Measurements from ENCODE around the gene TNNI2.

The TNNI2 gene

DNA sequence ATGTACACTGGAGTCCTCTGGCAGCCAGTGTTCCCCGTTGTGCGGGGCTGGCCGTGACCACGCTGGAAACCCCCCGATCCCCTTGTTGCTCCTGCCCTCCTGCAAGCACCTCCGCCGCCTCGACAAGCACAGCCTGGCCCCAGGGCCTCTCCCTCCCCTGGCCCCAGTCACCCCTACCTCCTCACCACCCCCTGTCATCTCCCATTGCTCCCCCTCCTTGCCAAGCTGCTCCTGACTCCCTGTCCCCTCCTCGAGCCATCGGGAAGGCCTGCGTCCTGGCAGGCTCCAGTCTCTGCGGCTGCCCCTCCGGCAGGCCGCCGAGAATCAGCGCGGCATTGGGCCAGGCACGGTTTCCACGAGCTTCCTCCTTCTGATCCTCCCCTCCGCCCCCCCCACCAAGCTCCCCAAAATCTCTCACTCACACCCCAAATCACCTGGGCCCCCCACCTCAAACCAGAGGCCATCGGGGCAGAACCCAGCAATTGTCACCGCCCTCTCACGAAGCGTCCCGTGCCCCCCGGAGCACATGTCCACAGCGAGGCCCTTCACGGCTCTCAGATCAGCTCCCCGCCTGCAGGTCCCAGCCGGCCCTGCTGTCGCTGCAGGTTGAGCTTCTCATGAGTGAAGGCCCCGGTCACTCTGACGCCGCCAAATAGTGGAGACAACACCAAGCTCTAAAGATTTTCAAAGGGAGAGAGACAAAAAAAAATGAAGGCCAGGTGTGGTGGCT lies 8.4 kb downstream of the TNNI2 start:
- no peak for DNase-seq

DNA sequence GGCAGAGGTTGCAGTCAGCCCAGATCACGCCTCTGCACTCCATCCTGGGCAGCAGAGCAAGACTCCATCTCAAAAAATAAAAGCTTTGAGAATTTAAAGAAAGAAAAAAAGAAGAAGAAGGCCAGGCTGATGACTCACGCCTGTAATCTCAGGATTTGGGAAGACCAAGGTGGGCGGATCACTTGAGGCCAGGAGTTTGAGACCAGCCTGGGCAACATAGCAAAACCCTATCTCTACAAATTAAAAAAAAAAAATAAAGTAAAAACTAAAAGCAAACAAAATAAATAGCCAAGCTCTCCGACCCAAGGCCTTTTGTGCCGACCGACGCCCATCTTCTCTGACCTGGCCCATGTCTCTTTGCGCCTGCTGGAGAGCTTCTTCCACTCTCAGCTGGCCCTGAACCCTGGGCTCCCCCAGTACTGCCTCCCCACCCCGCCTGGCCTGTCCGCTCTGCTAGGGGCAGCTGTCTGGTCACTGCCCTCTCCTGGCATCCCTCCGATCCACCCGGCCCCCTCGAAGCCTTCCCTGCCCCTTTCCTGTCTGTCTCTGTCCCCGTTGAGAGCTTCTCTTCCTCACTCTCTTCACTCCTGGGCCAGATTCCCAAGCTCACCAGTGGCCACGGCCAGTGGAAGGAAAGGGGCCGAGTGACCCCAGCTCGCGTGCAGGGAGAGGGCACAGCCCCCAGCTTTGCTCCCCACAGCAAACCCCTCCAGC lies 9.3 kb downstream of the TNNI2 start:
- DNase-seq = no peak

DNA sequence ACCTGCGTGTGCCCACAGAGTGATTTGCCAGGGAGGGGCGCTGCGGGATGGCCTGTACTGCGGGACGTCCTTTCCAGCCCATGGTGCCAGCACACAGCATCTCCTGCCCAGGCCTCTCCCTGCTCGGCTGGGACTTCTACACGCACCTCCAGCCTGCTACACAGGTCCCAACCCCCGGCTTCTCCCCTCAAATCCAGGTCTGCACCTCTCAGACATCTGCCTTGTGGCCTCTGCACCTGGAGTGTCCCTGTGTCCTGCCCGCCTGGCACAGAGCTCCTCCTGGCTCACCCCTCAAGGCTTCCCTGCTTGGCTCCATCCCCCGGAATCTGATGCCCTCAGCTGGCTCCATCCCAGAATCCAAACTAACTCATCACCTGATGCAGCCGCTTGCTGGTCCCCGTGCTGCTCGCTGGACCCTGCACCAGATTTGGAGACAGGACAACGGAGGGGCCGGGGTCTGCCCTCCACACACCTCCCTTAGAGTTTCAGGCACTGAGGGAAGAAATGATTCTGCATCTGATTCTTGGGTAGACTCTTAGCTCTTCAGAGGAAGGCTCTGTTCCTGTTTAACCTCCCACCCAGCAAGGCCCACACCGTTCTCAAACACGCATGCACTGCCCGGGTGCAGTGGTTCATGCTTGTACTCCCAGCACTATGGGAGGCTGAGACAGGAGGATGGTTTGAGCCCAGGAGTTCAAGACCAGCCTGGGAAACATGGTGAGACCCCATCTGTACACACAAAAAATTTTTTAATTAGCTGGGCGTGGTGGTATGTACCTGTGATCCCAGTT lies 10.1 kb downstream of the TNNI2 start:
- DNase-seq = no peak

DNA sequence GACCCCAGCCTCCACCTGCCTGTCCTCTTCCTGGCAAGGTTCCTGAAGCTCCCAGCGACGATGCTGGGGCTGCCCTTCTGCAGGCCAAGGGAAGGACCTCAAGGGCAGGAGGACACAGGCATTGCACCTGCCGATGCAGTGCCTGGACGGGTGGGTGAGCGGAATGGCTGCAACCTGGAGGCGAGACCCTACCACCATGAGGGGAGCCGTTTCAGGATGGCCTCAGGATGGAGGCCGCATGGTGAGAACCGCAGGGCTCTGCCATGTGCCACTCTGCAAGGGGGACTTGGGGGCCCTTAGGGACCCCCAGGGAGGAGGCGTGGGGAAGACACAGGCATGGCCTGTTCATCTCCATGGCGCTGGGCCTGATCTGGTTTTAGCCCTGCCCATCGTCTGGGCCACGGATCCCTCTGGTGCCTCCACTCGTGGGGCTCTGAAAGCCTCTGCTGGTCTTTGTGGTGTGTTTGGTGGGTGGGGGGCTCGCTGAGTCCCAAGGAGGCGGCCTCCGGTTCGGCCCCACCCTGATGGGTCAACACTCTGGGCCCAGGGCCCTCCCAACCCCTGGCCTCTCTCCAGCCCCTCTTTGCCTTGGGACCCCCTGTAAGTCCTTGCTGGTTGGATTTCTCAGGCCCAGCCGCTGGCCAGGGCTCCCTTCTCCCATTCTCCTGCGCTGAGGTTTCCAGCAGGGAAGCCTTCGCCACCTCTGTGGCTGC lies 12.8 kb downstream of the TNNI2 start:
- no peak for DNase-seq

DNA sequence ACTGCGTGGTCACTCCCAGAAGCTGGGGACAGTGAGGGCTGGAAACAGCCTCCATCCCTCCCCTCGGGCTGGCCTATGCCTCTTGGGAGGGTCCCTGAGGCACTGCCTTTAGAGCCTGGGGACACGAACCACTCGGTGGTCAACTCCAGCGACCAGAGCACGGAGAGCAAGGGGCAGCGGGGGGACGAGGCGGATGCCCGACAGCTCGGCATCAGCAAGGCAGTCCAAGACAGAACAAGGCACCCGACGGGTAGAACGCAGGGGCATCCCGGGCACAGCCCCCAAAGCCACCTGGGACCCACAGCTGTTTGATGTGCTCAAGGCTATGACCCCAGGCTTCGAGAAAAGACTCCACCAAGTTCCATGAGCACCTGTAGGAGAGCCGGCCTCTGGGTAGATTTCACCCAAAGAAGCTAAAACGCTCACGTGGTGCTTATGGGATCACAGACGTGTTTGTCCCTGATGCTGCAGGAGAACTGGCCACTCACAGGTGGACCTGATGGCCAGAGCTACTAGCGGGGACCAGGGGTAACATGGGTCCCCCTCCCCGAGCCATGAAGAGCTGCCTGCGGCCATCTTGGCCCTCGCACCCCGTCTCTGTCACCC lies 13.6 kb downstream of the TNNI2 start:
- DNase-seq = no peak

DNA sequence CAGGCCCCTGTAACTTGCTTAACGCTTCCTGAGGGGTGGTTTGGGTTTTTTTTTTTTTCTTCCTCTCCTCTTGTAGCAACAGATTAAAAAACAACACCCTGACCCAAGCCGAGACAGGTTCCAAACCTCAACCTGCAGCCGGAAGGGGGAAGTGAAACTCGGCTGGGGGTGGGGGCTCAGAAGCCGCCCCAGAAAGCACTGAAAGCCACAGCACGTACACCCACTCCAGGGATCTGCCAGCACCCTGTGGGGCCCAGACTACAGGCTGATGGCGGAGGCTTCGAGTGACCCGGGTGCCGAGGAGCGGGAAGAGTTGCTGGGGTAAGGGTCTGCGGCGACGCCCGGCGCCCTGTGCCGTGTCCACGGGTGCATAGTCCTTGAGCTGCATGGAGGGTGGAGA lies 14.1 kb downstream of the TNNI2 start, which contains the start of gene LSP1:
Gene LSP1 (plus strand): TSS at position 208 of the 400 bp plus-strand sequence. CDS start 61 bp downstream, at position 269.
- no peak for DNase-seq

DNA sequence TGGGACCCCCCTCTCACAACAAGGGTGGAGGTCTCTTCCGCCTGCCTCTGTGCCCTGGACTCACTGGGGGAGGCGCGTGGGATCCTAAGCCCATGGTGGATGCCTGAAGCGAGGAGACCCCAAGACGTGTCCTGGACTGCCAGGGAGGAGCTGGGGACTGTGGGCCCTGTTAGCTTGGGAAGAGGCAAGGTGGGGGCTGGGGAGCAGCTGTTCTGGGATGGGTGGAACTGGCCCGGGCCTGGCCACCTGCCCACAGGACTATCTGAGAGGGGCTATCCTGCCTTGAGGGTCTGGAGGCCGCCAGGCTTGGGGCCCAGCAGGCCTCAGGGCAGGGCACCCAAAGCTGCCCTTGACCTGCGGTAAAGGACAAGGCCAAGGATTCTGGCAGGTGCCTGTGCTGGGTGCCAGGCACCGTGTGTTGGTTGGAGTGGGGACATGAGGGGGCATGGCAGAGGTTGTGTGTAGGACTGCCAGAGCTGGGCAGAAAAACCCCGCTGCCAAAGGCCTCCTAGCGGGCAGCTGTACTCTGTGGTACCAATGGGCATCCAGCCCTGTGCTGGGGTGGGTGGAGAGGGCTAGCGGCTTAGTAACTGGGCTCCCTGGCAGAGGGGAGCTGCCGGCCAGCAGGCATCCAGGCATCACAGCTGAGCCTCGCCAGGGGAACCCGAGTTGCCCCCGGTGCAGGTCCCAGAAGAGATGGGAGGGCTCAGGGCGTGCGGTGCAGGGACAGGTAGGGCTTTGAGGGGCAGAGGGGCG lies 14.8 kb downstream of the TNNI2 start:
- DNase-seq = no peak

DNA sequence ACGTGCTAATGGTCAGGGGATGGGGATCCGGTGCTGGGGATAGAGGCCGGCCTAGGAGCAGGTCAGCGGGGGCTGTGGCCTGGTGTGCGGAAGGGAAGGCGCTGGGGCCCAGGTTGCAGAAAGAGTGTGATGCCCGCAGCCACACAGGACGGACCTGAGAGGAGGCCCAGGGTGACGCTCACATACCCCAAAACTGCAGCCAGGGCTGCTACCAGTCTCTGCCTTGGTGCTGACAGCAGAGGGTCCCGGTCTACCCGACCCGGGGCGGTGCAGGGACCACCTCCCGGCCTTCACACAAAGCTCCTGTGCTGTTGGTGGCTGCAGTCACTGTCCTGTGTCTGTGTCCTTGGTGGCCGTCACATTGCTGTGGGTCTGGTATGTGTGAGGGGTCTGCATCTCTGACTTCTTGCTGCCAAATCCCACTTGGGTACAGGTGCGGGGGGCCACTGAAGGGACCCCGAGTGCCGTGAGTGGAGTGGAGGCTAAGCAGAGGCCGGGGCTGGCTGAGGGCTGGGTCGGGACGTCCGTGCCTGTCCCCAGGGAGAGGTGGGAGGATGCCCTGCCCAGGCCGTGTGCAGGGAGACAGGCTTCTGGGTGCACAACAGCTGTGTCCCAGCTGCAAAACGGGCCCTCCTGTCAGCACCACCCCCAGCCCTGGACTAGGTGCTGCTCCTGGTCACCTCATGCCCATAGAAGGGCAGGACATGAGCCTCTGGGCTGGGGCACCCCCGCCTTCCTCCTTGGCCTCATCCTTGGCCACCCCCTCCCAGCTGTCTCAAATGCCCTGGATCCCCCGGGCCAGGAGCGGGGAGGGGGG lies 15.6 kb downstream of the TNNI2 start:
- no peak for DNase-seq

DNA sequence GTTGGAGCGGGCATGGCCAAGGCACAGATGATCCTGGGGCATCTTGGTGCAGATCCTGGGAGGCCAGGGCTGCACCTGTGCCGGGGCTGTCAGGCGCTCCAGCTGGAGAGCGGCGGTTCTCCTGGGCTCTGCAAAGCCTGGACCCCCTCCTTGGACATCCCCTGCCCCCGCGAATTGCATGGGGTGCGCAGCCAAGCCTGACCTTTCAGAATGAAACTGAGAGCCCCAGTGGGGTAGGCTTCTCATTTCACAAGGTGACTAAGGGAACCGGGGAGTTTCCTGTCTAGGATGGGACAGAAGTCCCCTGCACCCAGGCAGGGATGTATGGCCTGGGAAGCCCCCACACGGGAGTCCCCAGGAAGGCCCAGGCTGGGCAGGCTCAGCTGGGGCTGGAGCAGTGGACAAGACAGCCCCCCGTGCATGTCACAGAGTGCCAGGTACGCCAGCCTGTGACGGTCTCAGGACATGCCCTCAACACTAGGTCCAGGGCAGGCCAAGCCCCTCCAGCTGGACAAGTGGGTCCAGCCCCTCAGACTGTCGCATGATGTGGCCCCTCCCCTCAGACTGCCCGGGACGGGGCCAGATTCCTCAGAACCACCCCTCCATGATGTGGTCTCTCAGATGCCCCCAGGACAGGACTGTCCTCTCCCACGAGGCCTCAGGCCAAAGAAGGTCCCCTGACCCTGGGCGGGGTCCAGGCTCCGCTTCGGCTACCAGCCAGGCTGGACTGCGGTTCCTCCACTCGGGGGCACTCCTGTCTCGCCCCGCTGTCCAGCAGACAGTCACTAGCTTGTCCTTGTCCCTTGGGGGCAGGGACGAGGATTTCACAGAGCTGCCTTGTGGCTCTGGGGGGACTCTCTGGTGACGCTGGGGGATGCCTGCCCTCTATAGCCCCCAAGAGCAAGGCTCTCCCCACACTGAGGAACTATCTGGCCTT lies 16.4 kb downstream of the TNNI2 start:
- DNase-seq = no peak

DNA sequence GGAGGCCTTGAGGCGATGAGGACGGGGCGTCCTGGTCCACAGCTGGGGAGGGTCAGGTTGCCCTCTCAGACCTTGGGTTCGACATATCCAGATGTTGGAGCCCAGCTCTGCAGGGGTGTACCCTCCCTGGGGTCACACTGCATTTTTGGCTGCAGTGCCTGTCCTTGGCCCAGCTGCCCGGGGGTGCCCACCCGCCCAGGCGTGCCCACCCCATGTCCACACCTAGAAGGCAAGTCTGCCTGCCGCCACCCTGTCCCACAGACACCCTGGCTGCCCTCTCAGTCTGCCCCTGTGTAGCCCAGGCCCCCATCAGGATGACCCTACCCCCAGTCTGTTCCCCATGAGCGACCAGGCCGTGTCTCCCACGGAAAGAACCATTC lies 17.1 kb downstream of the TNNI2 start:
- DNase-seq = no peak

DNA sequence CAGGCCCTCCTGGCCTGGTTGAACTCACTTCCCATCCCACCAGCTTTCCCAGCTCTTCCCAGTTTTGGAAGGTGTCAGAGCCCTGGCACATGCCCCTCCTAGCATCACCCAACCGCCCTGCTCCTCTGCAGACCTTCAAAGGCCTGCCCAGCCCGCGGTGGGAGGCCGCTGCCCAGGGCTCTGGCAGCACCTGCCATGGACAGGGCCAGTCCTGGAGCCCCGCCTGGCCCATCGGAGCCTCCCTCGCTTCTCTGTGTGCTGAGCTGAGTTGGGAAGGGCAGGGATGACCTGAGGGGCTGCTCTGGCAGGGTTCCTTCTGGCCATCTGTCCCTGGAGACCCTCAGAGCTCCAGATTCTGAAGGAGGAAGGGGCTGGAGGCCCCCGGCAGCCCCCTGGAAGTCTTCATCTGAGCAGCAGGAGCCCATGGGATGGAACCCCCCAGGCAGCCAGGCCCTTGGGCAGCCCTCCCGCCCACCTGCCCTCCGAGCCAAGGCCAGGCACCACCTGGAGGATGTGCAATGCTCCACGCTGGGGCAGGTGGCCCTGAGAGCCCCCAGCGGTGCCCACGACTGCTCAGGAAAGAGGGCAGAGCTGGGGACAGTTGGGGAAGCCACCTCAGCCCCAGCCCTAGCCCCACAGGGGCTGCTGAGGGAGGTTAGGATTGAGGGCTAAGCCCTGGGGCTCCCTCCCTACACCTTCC lies 17.7 kb downstream of the TNNI2 start:
- DNase-seq = no peak

DNA sequence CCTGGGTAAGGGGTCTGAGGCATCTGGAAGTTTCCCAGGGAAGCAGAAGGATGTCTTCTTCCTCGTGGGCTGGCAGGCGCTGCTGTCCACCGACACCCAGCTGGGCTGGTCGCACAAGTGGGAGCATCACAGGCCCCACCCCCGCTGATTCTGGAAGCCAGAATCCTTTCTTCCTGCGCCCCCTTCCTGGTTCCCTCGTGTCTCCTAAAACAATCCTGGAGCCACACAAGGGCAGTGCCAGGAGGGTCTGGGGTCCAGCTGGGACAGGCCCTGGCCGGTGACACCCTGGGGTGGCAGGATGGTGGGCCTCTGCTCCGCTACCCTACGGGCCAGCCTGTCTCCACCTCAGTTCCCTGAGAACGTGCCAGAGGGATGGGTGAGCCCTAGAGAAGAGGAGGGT lies 18.3 kb downstream of the TNNI2 start:
- DNase-seq = no peak

DNA sequence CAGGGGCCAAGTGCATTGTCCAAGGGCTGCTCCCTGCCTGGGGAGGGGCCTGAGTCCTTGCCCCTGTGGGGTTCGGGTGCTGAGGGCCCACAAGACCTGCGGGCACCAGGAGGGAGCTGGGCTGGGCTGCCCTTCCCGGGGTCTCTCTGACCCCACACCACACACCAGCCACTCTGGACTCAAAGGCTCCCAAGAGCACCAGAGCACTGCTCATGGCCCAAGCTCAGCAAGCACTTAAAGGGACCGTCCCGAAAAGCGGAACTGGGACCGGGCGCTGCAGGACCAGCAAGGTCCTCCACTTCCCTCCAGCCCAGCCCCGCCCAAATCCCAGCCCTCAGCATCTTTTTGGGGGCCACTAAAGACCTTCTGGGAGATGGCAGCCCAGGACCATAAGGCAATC lies 19.4 kb downstream of the TNNI2 start:
- DNase-seq = no peak

DNA sequence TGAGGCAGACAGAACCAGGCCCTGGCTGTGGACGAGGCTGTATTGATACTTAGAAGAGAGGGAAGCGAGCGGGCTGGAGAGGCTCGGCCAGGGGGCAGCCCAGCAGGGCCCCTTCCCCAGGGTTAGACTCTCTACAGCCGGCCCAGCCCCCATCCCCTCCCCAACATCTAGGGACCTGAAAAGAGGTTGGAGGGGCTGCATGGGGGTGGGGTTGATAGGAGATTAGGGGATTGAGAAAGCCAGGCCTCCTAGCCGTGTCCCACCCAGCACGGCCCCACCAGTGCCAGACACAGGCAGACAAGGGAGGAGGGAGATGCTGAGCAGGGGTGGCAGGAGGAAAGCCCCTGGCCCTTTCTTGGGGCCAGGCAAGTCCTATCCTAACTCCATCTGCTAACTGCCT lies 19.8 kb downstream of the TNNI2 start:
- DNase-seq = no peak

DNA sequence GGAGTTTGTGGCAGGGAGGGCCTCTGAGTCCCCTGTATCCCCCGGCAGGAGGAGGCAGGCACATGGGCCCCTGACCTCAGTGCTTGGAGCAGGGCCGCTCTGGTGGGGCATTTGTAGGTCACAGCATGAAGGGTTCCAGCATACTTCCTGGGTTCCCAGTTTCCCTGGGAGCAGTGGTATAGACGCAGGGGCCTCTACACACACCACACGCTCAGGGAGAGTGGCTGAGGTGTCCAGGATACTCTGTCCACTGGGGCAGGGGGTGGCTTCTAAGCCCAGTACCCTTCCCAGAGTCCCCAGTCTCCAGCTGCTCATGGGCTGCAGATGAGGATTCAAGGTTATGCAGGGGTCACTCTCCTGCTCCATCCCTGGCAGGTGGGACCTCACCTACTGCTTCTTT lies 20.2 kb downstream of the TNNI2 start:
- no peak for DNase-seq

DNA sequence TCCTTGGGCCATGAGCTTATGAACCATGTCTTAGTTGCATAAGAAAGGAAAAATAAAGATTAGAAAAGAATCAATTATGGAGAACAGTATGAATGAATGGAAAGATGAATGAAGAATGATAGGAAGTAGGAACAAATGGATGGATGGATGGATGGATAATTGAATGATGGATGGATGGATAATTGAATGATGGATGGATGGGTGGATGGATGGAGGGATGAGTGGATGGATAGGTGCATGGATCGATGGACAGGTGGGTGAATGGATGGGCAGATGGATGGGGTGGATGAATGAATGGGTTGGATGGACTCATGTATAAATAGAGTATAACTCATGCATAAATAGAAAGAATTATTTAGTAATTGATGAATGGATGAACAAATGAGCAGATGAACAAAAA lies 21.3 kb downstream of the TNNI2 start:
- no peak for DNase-seq

DNA sequence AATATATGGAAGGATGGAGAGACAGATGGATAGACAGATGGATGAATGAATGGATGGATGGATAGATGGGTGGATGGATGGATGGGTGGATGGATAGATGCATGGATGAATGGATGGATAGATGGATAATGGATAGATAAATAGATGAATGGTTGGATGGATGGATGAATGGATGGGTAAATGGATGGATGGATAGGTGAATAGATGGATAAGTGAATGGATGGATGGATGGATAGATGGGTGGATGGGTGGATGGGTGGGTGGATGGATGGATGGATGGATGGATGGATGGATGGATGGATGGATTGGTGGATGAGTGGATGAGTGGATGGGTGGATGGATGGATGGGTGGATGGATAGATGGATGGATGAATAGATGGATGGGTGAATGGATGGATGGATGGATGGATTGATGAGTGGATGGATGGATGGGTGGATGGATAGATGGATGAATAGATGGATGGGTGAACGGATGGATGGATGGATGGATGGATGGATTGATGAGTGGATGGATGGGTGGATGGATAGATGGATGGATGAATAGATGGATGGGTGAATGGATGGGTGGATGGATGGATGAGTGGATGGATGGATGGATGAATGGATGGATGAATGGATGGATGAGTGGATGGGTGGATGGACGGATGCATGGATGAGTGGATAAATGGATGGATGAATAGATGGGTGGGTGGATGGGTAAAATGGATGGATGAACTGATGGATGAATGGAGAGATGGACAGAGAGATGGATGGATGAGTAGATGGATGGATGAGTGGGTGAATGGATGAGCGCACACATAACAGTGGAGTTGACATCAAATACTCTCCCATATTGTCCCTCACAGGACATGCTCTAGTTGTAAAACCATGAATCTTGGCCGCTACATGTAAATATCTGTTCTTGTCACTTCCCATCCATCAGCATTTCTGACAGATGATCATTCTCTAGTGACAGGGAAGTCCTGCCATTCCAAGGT lies 22.9 kb downstream of the TNNI2 start:
- DNase-seq = no peak

All from NCI-H187 treated with DMSO at 0.1 percent for 48 hours (cell line).